Measurements from ENCODE around the gene EFCAB10.

- no peak for TF ChIP-seq CTCF (IDR thresholded peaks at IDR 0.05)
- TF ChIP-seq EP300 (IDR thresholded peaks at IDR 0.05), result no peak
- no peak for TF ChIP-seq POLR2A (IDR thresholded peaks at IDR 0.05; ENCODE audit: low read depth)
Observed at GRCh38 chr7:105596866-105597265, 15.6 kb upstream of the EFCAB10 start.
